ENCODE data around the gene EIF3J. TPM values are rescaled to one million over a fixed set of nuclear protein-coding genes. Genes with fewer than 3 reads are reported as not detected.

EIF3J gene
- total and polyA plus RNA-seq, 2 of the 4 experiments (the other 2 are of a cell fraction) = 51.6 to 59.9 TPM

- Histone ChIP-seq H3K9me3 (ENCODE audit: control insufficient read depth, insufficient read depth, low read length) (peaks cover 1% of the 10 kb centered on the region), H2BK15ac (ENCODE audit: low read depth, low read length) (no peak overlapping the region), H3K9me1 (ENCODE audit: insufficient read depth, low read length) (peaks cover 11% of the 10 kb centered on the region), H4K5ac (ENCODE audit: low read depth, low read length) (no peak overlapping the region), H3K4me3 (ENCODE audit: insufficient read depth, low read depth, low read length) (no peak overlapping the region), H3K27me3 (ENCODE audit: control insufficient read depth, insufficient read depth, low read length) (no peaks in the 10 kb centered on the region), H3K36me3 (ENCODE audit: control insufficient read depth, insufficient read depth, low read length) (peaks cover 48% of the 10 kb centered on the region), H4K91ac (ENCODE audit: insufficient read depth, low read depth, low read length) (no peak overlapping the region), H3K4me2 (ENCODE audit: low read depth, low read length) (no peak overlapping the region), H2AFZ (replicated peaks; ENCODE audit: low read length, poor library complexity) (no peak overlapping the region), H3K9ac (ENCODE audit: low read depth, low read length) (no peak overlapping the region), H2BK5ac (ENCODE audit: low read depth, low read length, poor library complexity, severe bottlenecking) (no peak overlapping the region), H2AK5ac (ENCODE audit: low read depth, low read length) (no peak overlapping the region), H2BK20ac (ENCODE audit: low read depth, low read length) (no peak overlapping the region), H3K18ac (ENCODE audit: low read depth, low read length) (no peak overlapping the region), H3K56ac (ENCODE audit: extremely low read depth, insufficient read depth, low read length) (no peak overlapping the region), H2BK120ac (ENCODE audit: low read depth, low read length) (no peak overlapping the region), H3K23ac (ENCODE audit: low read depth, low read length) (no peak overlapping the region), H2AK9ac (replicated peaks; ENCODE audit: low read depth, low read length, poor library complexity) (no peak overlapping the region), H3K14ac (replicated peaks; ENCODE audit: low read depth, low read length) (no peak overlapping the region), H4K8ac (ENCODE audit: low read depth in 2 of 2, low read length in 2 of 2) (no peak overlapping the region), H3K79me1 (ENCODE audit: low read depth in 1 of 2, low read length in 2 of 2) (peaks cover 5 to 10% of the 10 kb centered on the region in 2 experiments; a peak in 2 of 4 replicates), H3K27ac (ENCODE audit: insufficient read depth, low read length) (no peak overlapping the region), H3K4ac (ENCODE audit: low read depth, low read length) (no peak overlapping the region), H3K4me1 (ENCODE audit: control insufficient read depth, insufficient read depth, low read length) (peaks cover 3% of the 10 kb centered on the region), H4K20me1 (ENCODE audit: insufficient read depth, low read length) (peaks cover 5% of the 10 kb centered on the region; the same call in 1 of the 2 replicates)
- no peak for DNase-seq
- in situ Hi-C loops (cut with MboI; ENCODE audit: low sequenced_read_pairs) (no loop called here), intact Hi-C loops (cut with micrococcal nuclease) (no loop called here), dilution Hi-C loops (cut with HindIII; ENCODE audit: low sequenced_read_pairs, unreplicated experiment) (no loop called here)
- ATAC-seq (ENCODE audit: low read depth) = no peak
- BruUV-seq (replicated peaks) = no TSS peak
- POLR2A ChIA-PET (ENCODE audit: unreplicated experiment) = no interaction called here
- TF ChIP-seq CTCF (conservative IDR thresholded peaks at IDR 0.05; ENCODE audit: low read depth, low read length) (no peak), FOS (IDR thresholded peaks at IDR 0.05; ENCODE audit: low read depth, low read length) (no peak), RAD21 (IDR thresholded peaks at IDR 0.05; ENCODE audit: low read length) (no peak), MAFK (IDR thresholded peaks at IDR 0.05; ENCODE audit: low read depth, low read length) (no peak), RCOR1 (IDR thresholded peaks at IDR 0.05; ENCODE audit: insufficient replicate concordance, low read length) (no peak)
- CTCF ChIA-PET = no interaction called here
- no CpG with 5 or more reads among the region's 4 CpGs for WGBS, 2 experiments (ENCODE audit: extremely low coverage in 2 of 2, insufficient read length in 1 of 2)
These were observed 33.4 kb downstream of the EIF3J start for GRCh38 chr15:44570361-44570760.
